Measurements from ENCODE around the gene DAPL1.
"Not testable (repeated sequence)": the region's sequence is repeated elsewhere in the genome, so short reads cannot be mapped to it uniquely, and the experiment has no call there.

The DAPL1 gene

GRCh38 chr2:158822193-158822592 is 27.1 kb downstream of the DAPL1 start:
- DNase-seq (ENCODE audit: low read depth in 2 of 2): no peak

DNA sequence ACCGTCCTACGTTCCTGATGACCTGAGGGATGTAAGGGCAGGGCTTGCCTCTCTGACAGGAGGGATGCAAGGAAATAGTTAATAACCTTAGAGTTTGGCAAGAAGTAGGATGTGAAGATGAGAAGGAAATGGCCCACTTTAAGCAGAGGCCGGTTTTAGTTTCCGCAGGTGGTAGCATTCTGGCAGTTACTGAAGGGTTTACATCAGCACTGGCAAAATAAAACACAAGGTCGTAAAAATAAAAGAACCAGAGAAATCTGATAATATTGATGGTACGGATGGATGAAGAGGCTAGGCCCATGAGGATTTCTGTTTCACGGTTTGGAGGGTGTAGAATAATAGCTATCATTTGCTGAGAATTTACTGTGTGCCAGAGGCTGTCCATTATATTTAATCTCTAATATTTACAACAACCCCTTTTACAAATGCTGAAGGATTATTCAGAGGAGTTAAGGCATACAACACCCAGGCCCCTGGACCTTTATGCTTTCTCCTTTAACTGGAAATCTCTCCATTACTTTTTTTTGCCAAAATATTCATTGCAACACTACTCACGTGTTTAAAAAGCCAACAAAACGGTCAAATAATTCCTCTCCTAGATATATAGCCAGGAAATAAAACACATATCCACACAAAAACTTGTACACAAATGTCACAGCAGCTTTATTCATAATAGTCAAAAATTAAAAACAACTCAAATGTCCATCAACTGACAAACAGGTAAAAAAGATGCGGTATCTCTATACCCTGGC is 28.5 kb downstream of the DAPL1 start:
- DNase-seq (ENCODE audit: low read depth in 2 of 2): no peak

DNA sequence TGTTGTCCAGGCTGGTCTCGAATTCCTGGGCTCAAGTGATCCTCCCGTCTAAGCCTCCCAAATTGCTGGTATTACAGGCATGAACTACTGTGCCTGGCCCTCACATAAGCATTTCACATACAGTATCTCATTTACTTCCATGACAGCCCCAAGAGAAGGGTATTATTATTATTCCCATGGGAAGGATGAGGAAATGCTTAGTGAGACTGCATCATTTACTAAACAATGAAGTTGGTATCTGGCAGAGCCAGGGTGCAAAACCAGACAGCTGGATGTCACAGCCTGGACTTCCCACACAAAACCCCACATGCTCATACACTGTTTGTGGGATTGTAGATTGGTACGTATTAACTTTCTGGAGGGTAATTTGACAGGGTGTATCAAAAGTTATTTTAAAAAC is 29.9 kb downstream of the DAPL1 start:
- DNase-seq (ENCODE audit: low read depth in 2 of 2): no peak

GRCh38 chr2:158826965-158827364 is 31.8 kb downstream of the DAPL1 start:
- no peak for DNase-seq (ENCODE audit: low read depth in 2 of 2)

GRCh38 chr2:158828378-158829164 is 33.5 kb downstream of the DAPL1 start:
- DNase-seq (ENCODE audit: low read depth in 2 of 2): no peak

GRCh38 chr2:158829167-158829566 is 34.0 kb downstream of the DAPL1 start:
- no peak for DNase-seq (ENCODE audit: low read depth in 2 of 2)

DNA sequence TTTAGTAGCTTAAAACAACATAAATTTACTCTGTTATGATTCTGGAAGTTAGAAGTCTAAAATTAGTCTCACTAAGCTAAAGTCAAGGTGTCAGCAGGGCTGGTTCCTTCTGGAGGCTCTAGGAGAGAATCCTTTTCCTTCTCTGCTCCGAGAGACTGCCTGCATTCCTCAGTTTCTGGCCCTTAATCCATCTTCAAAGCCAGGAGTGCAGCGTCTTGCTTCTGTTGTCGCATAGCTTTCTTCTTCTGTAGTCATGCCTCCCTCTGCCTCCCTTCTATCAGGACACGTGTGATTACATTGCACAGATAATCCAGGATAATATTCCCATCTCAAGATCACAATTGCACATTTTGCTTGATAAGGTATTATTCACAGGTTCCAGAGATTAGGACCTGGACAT is 35.1 kb downstream of the DAPL1 start:
- no peak for DNase-seq (ENCODE audit: low read depth in 2 of 2)

DNA sequence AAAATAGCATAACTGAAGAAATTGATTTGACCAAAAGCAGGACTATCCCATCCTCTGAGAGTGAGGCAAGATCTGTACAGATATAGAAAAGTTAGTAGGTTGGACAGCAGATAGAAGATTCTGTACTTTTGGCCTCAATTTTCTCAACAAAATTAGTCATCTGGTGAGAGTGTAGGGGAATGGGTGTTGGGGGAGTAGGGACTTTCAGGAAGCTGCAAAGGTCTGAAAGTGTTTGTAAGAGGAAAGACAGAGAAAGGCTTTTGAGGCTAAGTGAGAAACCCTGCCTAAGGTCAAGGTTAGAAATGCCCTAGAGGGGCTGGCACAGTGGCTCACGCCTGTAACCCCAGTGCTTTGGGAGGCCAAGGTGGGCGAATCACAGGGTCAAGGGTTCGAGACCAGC is 40.3 kb downstream of the DAPL1 start:
- no peak for DNase-seq (ENCODE audit: low read depth in 2 of 2)

DNA sequence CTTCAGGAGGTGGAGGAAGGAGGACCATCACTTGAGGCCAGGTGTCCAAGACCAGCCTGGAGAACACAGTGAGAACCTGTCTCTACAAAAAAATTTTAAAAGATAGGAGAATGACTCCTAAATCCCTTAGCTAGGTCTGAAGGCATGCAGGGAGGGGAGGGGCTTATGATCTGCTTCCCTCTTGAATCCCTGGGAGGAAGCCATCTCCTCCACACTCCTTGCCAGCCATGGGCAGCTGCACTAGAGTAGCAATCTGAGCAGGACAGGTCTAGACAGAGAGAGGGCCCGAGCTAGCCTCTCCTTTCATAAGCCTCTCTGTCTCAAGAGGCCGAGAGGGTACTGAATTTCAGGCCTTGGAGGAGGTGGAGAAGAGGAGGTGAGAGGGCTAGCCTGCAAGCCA is 42.5 kb downstream of the DAPL1 start:
- no peak for DNase-seq (ENCODE audit: low read depth in 2 of 2)

GRCh38 chr2:158841850-158842249 is 46.7 kb downstream of the DAPL1 start:
- no peak for DNase-seq (ENCODE audit: low read depth in 2 of 2)

DNA sequence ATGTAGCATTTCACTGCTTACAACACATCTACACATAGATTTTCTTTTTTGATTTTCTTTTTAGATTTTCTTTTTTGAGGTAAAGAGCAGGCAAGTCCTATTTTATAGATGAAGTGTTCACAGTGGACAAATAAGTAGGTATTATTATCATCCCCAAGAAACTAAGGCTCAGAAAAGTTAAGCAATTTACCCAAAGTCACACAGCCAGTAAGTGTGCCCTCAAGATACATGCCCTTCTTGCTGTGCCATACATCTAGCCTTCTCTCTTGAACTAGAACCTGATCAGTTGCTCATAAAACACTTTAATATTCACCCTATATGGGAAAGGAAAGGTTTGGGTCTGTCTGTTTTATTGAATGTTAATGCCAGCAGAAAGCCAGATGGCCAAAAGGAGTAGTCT is 50.3 kb downstream of the DAPL1 start:
- no peak for DNase-seq (ENCODE audit: low read depth in 2 of 2)

DNA sequence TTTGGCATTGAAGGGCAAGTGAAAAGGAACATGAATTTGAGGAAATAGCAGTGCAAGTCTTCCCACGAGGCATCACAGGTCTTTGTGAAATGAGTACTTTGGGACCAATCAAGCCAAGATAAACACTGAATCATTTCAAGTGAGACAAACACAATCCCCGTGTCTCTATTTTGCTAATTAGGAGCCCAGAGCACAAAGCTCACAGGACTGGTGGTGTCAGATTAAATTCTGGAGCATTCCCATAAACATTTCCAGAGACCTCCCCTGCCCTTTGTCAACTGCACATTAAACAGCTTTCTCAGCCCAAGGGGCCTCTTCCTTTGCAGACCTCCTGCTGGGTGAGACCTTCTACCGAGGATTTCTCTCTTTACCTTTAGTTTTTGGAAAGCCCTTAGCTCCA is 50.7 kb downstream of the DAPL1 start:
- no peak for DNase-seq (ENCODE audit: low read depth in 2 of 2)

DNA sequence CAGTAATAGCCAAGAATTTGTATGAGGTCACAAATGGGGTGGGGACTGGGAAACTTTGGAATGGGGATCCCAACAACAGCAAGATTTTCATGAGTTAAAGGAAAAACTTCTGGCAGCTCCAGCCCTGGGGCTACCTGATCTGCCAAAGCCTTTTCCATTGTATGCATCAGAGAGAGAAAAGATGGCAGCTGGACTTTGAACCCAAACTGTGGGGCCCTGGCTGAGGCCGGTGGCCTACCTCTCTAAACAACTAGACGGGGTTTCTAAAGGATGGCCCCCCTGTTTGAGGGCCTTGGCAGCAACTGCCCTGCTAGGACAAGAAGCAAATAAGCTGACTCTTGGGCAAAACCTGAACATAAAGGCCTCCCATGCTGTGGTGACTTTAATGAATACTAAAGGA is 52.4 kb downstream of the DAPL1 start:
- DNase-seq (ENCODE audit: low read depth in 2 of 2): not testable (repeated sequence)

GRCh38 chr2:158848031-158848970 is 53.2 kb downstream of the DAPL1 start:
- DNase-seq (ENCODE audit: low read depth in 2 of 2): not testable (repeated sequence)

GRCh38 chr2:158860179-158860578 is 65.1 kb downstream of the DAPL1 start:
- DNase-seq (ENCODE audit: low read depth in 2 of 2): not testable (repeated sequence)

DNA sequence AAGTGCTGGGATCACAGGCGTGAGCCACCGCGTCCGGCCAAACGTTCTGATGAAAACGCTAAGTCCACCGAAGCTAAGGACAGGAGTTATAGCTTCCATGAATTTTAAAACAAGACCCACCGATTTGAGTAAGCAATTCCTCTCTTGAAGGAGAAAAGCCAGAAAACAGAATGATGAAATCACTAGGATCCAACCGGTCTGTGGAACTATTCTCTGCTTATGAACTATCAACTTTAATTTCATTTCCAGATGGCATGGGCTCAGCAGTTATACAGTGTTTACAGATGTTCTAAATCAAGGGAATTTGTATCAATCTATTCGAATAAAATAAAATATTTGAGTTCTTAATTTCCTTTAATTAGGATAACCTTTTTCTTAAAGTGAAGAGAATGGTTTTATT is 66.5 kb downstream of the DAPL1 start:
- DNase-seq (ENCODE audit: low read depth in 2 of 2): not testable (repeated sequence)

DNA sequence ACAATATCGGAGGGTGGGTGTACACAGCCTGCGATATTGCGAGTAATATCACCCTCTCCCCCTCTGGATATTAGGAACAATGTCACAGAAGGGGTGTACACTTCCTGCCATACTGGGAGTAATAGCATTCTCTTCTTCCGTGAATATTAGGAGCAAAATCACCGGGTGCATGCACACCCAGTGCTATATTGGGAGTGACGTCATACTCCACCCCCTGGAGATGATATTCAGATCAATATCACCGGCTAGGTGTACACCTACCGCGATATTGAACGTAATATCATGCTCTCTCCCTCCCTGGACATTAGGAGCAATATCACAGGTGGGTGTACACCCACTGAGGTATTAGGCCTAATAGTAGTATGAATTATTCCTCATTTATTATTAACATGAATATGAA is 70.4 kb downstream of the DAPL1 start:
- DNase-seq (ENCODE audit: low read depth in 2 of 2): not testable (repeated sequence)

All from stimulated activated CD4-positive, alpha-beta T cell treated with anti-CD3 and anti-CD28 coated beads, Interleukin-4, amount 100 ng/mL, for 48 hours (primary cell).